Calu3 (cell line): ENCODE data around the gene MGST2. TPM values are rescaled to one million over a fixed set of nuclear protein-coding genes. Genes with fewer than 3 reads are reported as not detected.

Experiments used
- BruUV-seq: library from RNA; stranded (reverse); fragments of 400-500 nt; replicated peaks from 2 replicates; lab custom pipeline; 2021; lab: Mats Ljungman, UMichigan
- CTCF ChIA-PET: fragments of 300-600 bp; sonication (Branson Sonifier 250); formaldehyde crosslinking; loops from one replicate; lab custom pipeline; 2022; ENCODE audit warnings: antibody characterized with exemption; lab: Charles Lee
- DNase-seq: peaks from one replicate; pipeline ENCODE4 v3.0.0; 2022
- H3K27ac Mint-ChIP-seq: one replicate; pipeline ENCODE4 v1.8.0; 2022; ENCODE audit warnings: mixed read lengths; ENCODE audit not compliant: unreplicated experiment
- H3K27me3 Mint-ChIP-seq: one replicate; pipeline ENCODE4 v1.8.0; 2022; ENCODE audit warnings: mixed read lengths; ENCODE audit not compliant: unreplicated experiment
- H3K36me3 Mint-ChIP-seq: one replicate; pipeline ENCODE4 v1.8.0; 2022; ENCODE audit warnings: mild to moderate bottlenecking, moderate library complexity, mixed read lengths; ENCODE audit not compliant: insufficient read depth, unreplicated experiment
- H3K4me1 Mint-ChIP-seq: one replicate; pipeline ENCODE4 v1.8.0; 2022; ENCODE audit warnings: mild to moderate bottlenecking, low read depth, mixed read lengths; ENCODE audit not compliant: unreplicated experiment
- H3K4me3 Mint-ChIP-seq: one replicate; pipeline ENCODE4 v1.8.0; 2022; ENCODE audit warnings: mild to moderate bottlenecking, low read depth, moderate library complexity, mixed read lengths; ENCODE audit not compliant: unreplicated experiment
- H3K9me3 Mint-ChIP-seq: one replicate; pipeline ENCODE4 v1.8.0; 2022; ENCODE audit warnings: low read depth, mixed read lengths; ENCODE audit not compliant: unreplicated experiment
- CTCF ChIP-seq: fragments of 200-600 bp; IDR thresholded peaks from one replicate; pipeline ENCODE4 v1.8.0; 2022; ENCODE audit warnings: antibody characterized with exemption; ENCODE audit not compliant: unreplicated experiment
- intact Hi-C: fragments of 100-400 bp; cut with micrococcal nuclease; formaldehyde crosslinking; loops from one replicate; pipeline ENCODE4 v1.10.0; 2022; ENCODE audit not compliant: unreplicated experiment
- total RNA-seq: library from RNA; stranded (reverse); gene quantifications from 2 replicates; pipeline ENCODE4 v1.2.3, GENCODE V29; 2022

The MGST2 gene
- total RNA-seq, 1 experiment from 2014 or later, result 31.9 TPM

GRCh38 chr4:139645458-139645857 is 20.2 kb upstream of the MGST2 start:
- Mint-ChIP-seq H3K4me1 (peaks cover 61% of the 10 kb centered on the region), H3K27me3 (no peaks in the 10 kb centered on the region), H3K36me3 (peaks cover 13% of the 10 kb centered on the region), H3K27ac (peak overlapping the region; percentile 48), H3K9me3 (no peaks in the 10 kb centered on the region), H3K4me3 (no peak overlapping the region)
- CTCF ChIA-PET, result interaction anchor here (0.7 to 1.3 kb wide), 5 partner anchors 11 to 453 kb away, joined by 3 to 6 read pairs (median 4); partner anchors contain the start of gene MGST2
- DNase-seq, result peak; percentile 73
- intact Hi-C loops, result no loop called here
- TF ChIP-seq CTCF, result no peak
- BruUV-seq, result no TSS peak

GRCh38 chr4:139647184-139647583 is 18.4 kb upstream of the MGST2 start:
- peaks cover 13% of the 10 kb centered on the region for H3K36me3 Mint-ChIP-seq
- no peak overlapping the region for H3K4me3 Mint-ChIP-seq
- peak overlapping the region; percentile 16 for H3K27ac Mint-ChIP-seq
- H3K4me1 Mint-ChIP-seq, result peaks cover 63% of the 10 kb centered on the region
- intact Hi-C loops, result no loop called here
- H3K9me3 Mint-ChIP-seq, result no peaks in the 10 kb centered on the region
- DNase-seq, result no peak
- no peak for TF ChIP-seq CTCF
- CTCF ChIA-PET, result no interaction called here
- no peaks in the 10 kb centered on the region for H3K27me3 Mint-ChIP-seq
- BruUV-seq, result no TSS peak

- no peaks in the 10 kb centered on the region for H3K9me3 Mint-ChIP-seq
- BruUV-seq, result no TSS peak
- H3K36me3 Mint-ChIP-seq, result peaks cover 13% of the 10 kb centered on the region
- intact Hi-C loops, result no loop called here
- peaks cover 55% of the 10 kb centered on the region for H3K4me1 Mint-ChIP-seq
- DNase-seq, result no peak
- H3K4me3 Mint-ChIP-seq, result no peak overlapping the region
- no peaks in the 10 kb centered on the region for H3K27me3 Mint-ChIP-seq
- no peak overlapping the region for H3K27ac Mint-ChIP-seq
- no peak for TF ChIP-seq CTCF
- CTCF ChIA-PET, result interaction anchor here (0.7 kb wide), 1 partner anchor 98 kb away, joined by 3 read pairs; no protein-coding TSS in a partner anchor
Observed at GRCh38 chr4:139647952-139648351, 17.7 kb upstream of the MGST2 start.

- peak; percentile 56 for DNase-seq
- no TSS peak for BruUV-seq
- H3K4me3 Mint-ChIP-seq, result no peak overlapping the region
- H3K4me1 Mint-ChIP-seq, result peaks cover 35% of the 10 kb centered on the region
- H3K36me3 Mint-ChIP-seq, result no peaks in the 10 kb centered on the region
- H3K27me3 Mint-ChIP-seq, result no peaks in the 10 kb centered on the region
- TF ChIP-seq CTCF, result peak; percentile 68
- CTCF ChIA-PET, result interaction anchor here (0.5 to 3.9 kb wide), 2 partner anchors 47 to 108 kb away, joined by 5 to 17 read pairs; no protein-coding TSS in a partner anchor
- H3K9me3 Mint-ChIP-seq, result no peaks in the 10 kb centered on the region
- intact Hi-C loops, result loop anchor here (1.0 kb wide), 1 partner anchor 48 kb away; no protein-coding TSS in a partner anchor
- no peak overlapping the region for H3K27ac Mint-ChIP-seq
Observed at GRCh38 chr4:139651282-139652194, 14.1 kb upstream of the MGST2 start.
